Neural cell (in vitro differentiated cells): ENCODE results near the gene IL6ST.

Experiments used
- CTCF ChIP-seq: fragments of 450-650 bp; IDR thresholded peaks from 2 replicates; pipeline ENCODE4 v1.5.1; 2014; ENCODE audit warnings: antibody characterized with exemption, mild to moderate bottlenecking, moderate library complexity; ENCODE audit not compliant: poor library complexity, severe bottlenecking
- EP300 ChIP-seq: fragments of 450-650 bp; conservative IDR thresholded peaks from 2 replicates; pipeline ENCODE4 v1.6.1; 2014; ENCODE audit warnings: antibody characterized with exemption, mild to moderate bottlenecking, moderate library complexity; ENCODE audit not compliant: poor library complexity, severe bottlenecking
- EZH2 ChIP-seq: fragments of 200-600, 300-800 bp; shearing (Covaris generic), sonication (generic); IDR thresholded peaks from 2 replicates; pipeline ENCODE4 v1.6.1; 2014; ENCODE audit warnings: antibody characterized with exemption, low read length, borderline replicate concordance, mild to moderate bottlenecking; ENCODE audit not compliant: insufficient read depth, poor library complexity, severe bottlenecking
- MXI1 ChIP-seq: fragments of 450-650 bp; conservative IDR thresholded peaks from 2 replicates; pipeline ENCODE4 v1.6.1; 2014; ENCODE audit warnings: antibody characterized with exemption, mild to moderate bottlenecking; ENCODE audit not compliant: poor library complexity, severe bottlenecking
- POLR2AphosphoS5 ChIP-seq: IDR thresholded peaks from 2 replicates; pipeline ENCODE4 v1.6.1; 2012
- RAD21 ChIP-seq: fragments of 450-650 bp; conservative IDR thresholded peaks from 2 replicates; pipeline ENCODE4 v1.6.1; 2014; ENCODE audit warnings: antibody characterized with exemption, mild to moderate bottlenecking, moderate library complexity
- REST ChIP-seq: IDR thresholded peaks from 2 replicates; pipeline ENCODE4 v1.6.1; 2012; ENCODE audit warnings: borderline replicate concordance
- SMC3 ChIP-seq: fragments of 450-650 bp; conservative IDR thresholded peaks from 2 replicates; pipeline ENCODE4 v1.6.1; 2014; ENCODE audit warnings: antibody characterized with exemption, mild to moderate bottlenecking, moderate library complexity; ENCODE audit not compliant: poor library complexity
- TAF1 ChIP-seq: IDR thresholded peaks from 2 replicates; pipeline ENCODE4 v1.6.1; 2012; ENCODE audit warnings: low read depth

- TF ChIP-seq CTCF (no peak), MXI1 (no peak), EP300 (no peak), RAD21 (no peak), EZH2 (no peak), POLR2AphosphoS5 (no peak), SMC3 (no peak), TAF1 (no peak), REST (no peak)
Measured at GRCh38 chr5:55991768-55992486, 2.8 kb downstream of the IL6ST start.
